Hepatocyte (in vitro differentiated cells): Measurements from ENCODE around the gene MIPOL1. TPM values are rescaled to one million over a fixed set of nuclear protein-coding genes. Genes with fewer than 3 reads are reported as not detected.
"Not testable (repeated sequence)": the region's sequence is repeated elsewhere in the genome, so short reads cannot be mapped to it uniquely, and the experiment has no call there.

Source experiments
- DNase-seq: peaks from one replicate; pipeline ENCODE4 v3.0.0-alpha.2; 2016; ENCODE audit warnings: low spot score
- H2AFZ ChIP-seq: fragments of 200-600 bp; sonication (generic); 2 replicates; pipeline ENCODE4 v1.6.0; 2016; ENCODE audit warnings: antibody characterized with exemption, mild to moderate bottlenecking
- H3K27ac ChIP-seq: fragments of 200-600 bp; sonication (generic); 2 replicates; pipeline ENCODE4 v1.5.1; 2016; ENCODE audit warnings: mild to moderate bottlenecking
- H3K27me3 ChIP-seq: fragments of 200-600 bp; sonication (generic); 2 replicates; pipeline ENCODE4 v1.6.1; 2016
- H3K36me3 ChIP-seq: fragments of 200-600 bp; sonication (generic); replicated peaks from 2 replicates; pipeline ENCODE4 v1.5.1; 2016; ENCODE audit warnings: low read depth; ENCODE audit not compliant: insufficient read depth
- H3K4me1 ChIP-seq: fragments of 200-600 bp; sonication (generic); 2 replicates; pipeline ENCODE4 v1.5.1; 2016; ENCODE audit warnings: mild to moderate bottlenecking, moderate library complexity; ENCODE audit not compliant: insufficient read depth
- H3K4me2 ChIP-seq: fragments of 200-600 bp; sonication (generic); 2 replicates; pipeline ENCODE4 v1.6.0; 2016
- H3K4me3 ChIP-seq: fragments of 200-600 bp; sonication (generic); 2 replicates; pipeline ENCODE4 v1.5.1; 2016; ENCODE audit warnings: mild to moderate bottlenecking
- H3K79me2 ChIP-seq: fragments of 200-600 bp; sonication (generic); 2 replicates; pipeline ENCODE4 v1.6.0; 2017; ENCODE audit warnings: mild to moderate bottlenecking
- H3K9me2 ChIP-seq: fragments of 200-600 bp; sonication (generic); replicated peaks from 2 replicates; pipeline ENCODE4 v1.6.0; 2017; ENCODE audit warnings: mild to moderate bottlenecking; ENCODE audit not compliant: insufficient read depth
- H3K9me3 ChIP-seq: fragments of 200-600 bp; sonication (generic); 2 replicates; pipeline ENCODE4 v1.5.1; 2016; ENCODE audit warnings: low read depth, mild to moderate bottlenecking
- H4K20me1 ChIP-seq: fragments of 200-600 bp; sonication (generic); 2 replicates; pipeline ENCODE4 v1.6.0; 2016; ENCODE audit warnings: mild to moderate bottlenecking; ENCODE audit not compliant: insufficient read depth, poor library complexity, severe bottlenecking
- EZH2 ChIP-seq: fragments of 200-600 bp; sonication (generic); IDR thresholded peaks from 2 replicates; pipeline ENCODE4 v1.6.1; 2016; ENCODE audit warnings: antibody characterized with exemption, mild to moderate bottlenecking, borderline replicate concordance
- EZH2phosphoT487 ChIP-seq: fragments of 200-600 bp; sonication (generic); IDR thresholded peaks from one replicate; pipeline ENCODE4 v1.6.1; 2018; ENCODE audit warnings: antibody characterized with exemption, mild to moderate bottlenecking, low read depth, moderate library complexity; ENCODE audit not compliant: unreplicated experiment, severe bottlenecking
- WGBS: methylation state at CpG from one replicate; pipeline ENCODE4 v1.1.6; 2016; ENCODE audit warnings: low lambda C conversion rate; ENCODE audit errors: missing lambda C conversion rate; 5-methylcytosine and 5-hydroxymethylcytosine counted together
- polyA plus RNA-seq: library from polyadenylated mRNA; unstranded; fragments of >200 nt; fragmentation: Nextera tagmentation; extraction: Ambion mirVana; gene quantifications from 2 replicates; pipeline ENCODE4 v1.2.1, GENCODE V29; 2016
- total RNA-seq: library from RNA; depleted of rRNA; stranded (reverse); fragments of >200 nt; gene quantifications from 2 replicates; pipeline ENCODE4 v1.2.3, GENCODE V29; 2014
- TF ChIP-seq, protein P1 (sequence below): fragments of 200-600 bp; sonication (generic); IDR thresholded peaks from 2 replicates; pipeline ENCODE4 v1.5.1; 2016; ENCODE audit warnings: antibody characterized with exemption, mild to moderate bottlenecking; ENCODE audit not compliant: poor library complexity

The MIPOL1 gene
- total and polyA plus RNA-seq, 2 experiments from 2014 or later = 2.6 to 16.6 TPM

DNA sequence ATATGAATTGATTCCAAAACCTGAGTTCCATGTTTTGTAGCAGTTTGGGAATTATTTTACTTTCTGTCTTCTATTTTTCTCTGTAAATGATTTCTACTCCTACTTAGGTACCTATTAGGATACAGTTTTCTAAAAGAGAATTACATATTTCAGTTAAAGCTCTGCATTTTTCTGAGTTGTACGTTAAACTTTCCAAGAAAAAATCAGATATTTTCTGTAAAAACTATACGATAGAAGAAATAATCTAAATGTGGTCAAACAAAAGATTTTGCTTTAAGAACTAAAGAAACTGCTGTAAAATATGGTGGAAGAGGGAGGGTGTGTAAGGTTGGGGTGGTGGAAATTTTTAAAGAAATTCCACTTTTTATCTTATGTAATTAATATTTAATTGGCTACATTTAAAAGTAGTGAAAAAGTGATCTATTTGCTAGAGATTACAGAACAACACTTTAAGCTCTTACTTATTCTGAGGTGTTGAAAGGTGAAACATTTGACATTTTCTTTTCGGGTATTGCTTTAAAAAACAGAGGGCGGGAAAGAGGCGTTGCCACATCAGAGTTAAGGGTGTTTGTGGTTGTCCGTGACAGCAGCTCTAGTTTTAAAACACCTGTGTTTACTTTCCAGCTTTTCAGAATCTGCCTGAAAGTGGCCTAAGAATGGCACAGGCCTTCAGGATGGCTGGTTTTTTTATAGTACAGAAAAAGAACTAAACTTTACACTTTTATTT, 187.3 kb downstream of the MIPOL1 start:
- Histone ChIP-seq H3K9me2 (no peaks in the 10 kb centered on the region), H2AFZ (peak overlapping the region; percentile 11), H3K4me3 (no peak overlapping the region), H3K79me2 (no peaks in the 10 kb centered on the region), H3K4me1 (no peaks in the 10 kb centered on the region), H3K4me2 (peak overlapping the region; percentile 38), H3K27me3 (no peaks in the 10 kb centered on the region), H3K27ac (peak overlapping the region; percentile 20), H4K20me1 (no peaks in the 10 kb centered on the region), H3K36me3 (no peaks in the 10 kb centered on the region), H3K9me3 (no peaks in the 10 kb centered on the region)
- TF ChIP-seq EZH2 = no peak
- 61% methylated on average over 6 of the region's 6 CpGs for WGBS
- peak; percentile 40 for DNase-seq

DNA sequence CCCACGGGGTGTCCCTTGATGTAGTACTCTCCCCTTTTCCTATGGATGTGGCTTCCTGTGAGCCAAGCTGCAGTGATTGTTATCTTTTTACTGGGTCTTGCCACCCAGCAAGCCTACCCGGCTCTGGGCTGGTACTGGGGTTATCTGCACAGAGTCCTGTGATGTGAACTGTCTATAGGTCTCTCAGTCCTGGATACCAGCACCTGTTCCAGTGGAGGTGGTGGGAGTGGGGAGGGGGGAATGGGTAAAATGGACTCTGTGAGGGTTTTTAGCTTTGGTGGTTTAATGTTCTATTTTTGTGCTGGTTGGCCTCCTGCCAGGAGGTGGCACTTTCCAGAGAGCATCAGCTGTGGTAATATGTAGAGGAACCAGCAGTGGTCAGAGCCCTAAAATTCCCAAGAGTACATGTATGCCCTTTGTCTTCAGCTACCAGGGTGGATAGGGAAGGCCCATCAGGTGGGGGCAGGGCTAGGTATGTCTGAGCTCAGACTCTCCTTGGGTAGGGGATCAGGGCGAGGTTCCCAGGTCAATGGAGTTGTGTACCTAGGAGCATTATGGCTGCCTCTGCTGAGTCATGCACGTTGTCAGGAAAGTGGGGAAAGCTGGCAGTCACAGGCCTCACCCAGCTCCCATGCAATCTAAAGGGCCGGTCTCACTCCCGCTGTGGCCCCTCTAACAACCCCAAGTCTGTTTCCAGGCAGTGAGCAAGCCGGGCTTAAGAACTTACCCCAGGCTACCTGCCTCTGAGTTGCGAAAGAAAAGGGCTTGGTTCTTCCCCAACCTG, 199.6 kb downstream of the MIPOL1 start:
- H4K20me1 ChIP-seq, H3K27me3 ChIP-seq, H3K4me2 ChIP-seq, H3K4me3 ChIP-seq, H3K4me1 ChIP-seq, H3K36me3 ChIP-seq, H3K9me2 ChIP-seq, H2AFZ ChIP-seq, H3K9me3 ChIP-seq, H3K27ac ChIP-seq, H3K79me2 ChIP-seq, DNase-seq: not testable (repeated sequence)
- 84% methylated on average over 8 of the region's 8 CpGs for WGBS

DNA sequence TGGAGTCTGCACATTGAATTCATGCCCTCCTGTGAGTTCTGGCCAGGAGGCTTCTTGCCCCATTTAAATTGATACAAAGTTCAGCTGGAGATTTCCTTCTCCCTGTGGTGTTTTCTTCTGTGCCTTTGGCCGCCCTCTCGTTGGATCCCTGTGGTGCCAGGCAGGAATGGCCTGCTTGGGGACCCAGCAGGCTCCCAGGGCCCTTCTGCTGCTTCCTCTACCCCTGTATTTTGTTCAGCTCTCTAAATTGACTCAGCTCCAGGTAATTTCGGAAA, 200.1 kb downstream of the MIPOL1 start:
- Histone ChIP-seq H3K36me3 (no peaks in the 10 kb centered on the region), H3K4me2 (no peak overlapping the region), H3K27me3 (no peaks in the 10 kb centered on the region), H3K9me3 (no peaks in the 10 kb centered on the region), H3K27ac (no peak overlapping the region), H3K4me3 (no peak overlapping the region), H3K4me1 (no peaks in the 10 kb centered on the region), H3K79me2 (no peaks in the 10 kb centered on the region), H4K20me1 (no peaks in the 10 kb centered on the region), H3K9me2 (no peaks in the 10 kb centered on the region), H2AFZ (no peak overlapping the region)
- WGBS = 88% methylated on average over 2 of the region's 3 CpGs
- DNase-seq = no peak
- TF ChIP-seq EZH2phosphoT487 (no peak), EZH2 (no peak)
- TF ChIP-seq, protein P1, sequence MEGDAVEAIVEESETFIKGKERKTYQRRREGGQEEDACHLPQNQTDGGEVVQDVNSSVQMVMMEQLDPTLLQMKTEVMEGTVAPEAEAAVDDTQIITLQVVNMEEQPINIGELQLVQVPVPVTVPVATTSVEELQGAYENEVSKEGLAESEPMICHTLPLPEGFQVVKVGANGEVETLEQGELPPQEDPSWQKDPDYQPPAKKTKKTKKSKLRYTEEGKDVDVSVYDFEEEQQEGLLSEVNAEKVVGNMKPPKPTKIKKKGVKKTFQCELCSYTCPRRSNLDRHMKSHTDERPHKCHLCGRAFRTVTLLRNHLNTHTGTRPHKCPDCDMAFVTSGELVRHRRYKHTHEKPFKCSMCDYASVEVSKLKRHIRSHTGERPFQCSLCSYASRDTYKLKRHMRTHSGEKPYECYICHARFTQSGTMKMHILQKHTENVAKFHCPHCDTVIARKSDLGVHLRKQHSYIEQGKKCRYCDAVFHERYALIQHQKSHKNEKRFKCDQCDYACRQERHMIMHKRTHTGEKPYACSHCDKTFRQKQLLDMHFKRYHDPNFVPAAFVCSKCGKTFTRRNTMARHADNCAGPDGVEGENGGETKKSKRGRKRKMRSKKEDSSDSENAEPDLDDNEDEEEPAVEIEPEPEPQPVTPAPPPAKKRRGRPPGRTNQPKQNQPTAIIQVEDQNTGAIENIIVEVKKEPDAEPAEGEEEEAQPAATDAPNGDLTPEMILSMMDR = no peak

DNA sequence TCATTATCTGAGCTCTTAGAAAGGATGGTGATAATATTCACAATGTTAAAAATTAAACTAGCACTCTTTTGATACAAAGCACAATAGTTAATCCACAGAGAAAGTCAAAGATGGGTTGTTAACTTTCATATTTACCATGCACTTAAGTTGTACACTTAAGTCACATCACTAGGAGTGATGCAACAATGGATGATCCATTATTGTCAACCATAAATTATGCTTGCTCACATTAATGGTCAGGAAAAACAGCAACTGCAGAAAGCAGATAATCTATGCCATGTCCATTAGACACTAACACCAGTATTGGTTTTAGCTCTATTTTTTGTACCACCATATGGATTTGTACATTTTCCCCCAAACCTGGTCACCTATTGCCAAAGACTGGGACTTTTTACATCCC, 201.8 kb downstream of the MIPOL1 start:
- peak overlapping the region; percentile 42 for H3K4me2 ChIP-seq
- H3K27ac ChIP-seq = peak overlapping the region; percentile 17
- no peaks in the 10 kb centered on the region for H3K9me3 ChIP-seq
- DNase-seq = no peak
- H3K79me2 ChIP-seq = no peaks in the 10 kb centered on the region
- no peak for TF ChIP-seq EZH2phosphoT487
- TF ChIP-seq EZH2 = no peak
- TF ChIP-seq, protein P1 = no peak
- no peaks in the 10 kb centered on the region for H3K27me3 ChIP-seq
- no peaks in the 10 kb centered on the region for H3K4me1 ChIP-seq
- H3K4me3 ChIP-seq = no peak overlapping the region
- no peaks in the 10 kb centered on the region for H3K36me3 ChIP-seq
- no peaks in the 10 kb centered on the region for H3K9me2 ChIP-seq
- no peaks in the 10 kb centered on the region for H4K20me1 ChIP-seq
- no peak overlapping the region for H2AFZ ChIP-seq
